Nephron (organoid): Measurements from ENCODE around the gene TMEM213.

Source experiments
- H3K27ac Mint-ChIP-seq, 3 experiments: 2 replicates each; pipeline ENCODE4 v1.8.0; 2020; ENCODE audit warnings: mixed read lengths in 3 of 3, mild to moderate bottlenecking in 2 of 3, moderate library complexity in 1 of 3
- H3K27me3 Mint-ChIP-seq: 2 replicates; pipeline ENCODE4 v1.8.0; 2021; ENCODE audit warnings: low read depth, mild to moderate bottlenecking, moderate library complexity, mixed read lengths
- H3K36me3 Mint-ChIP-seq: 2 replicates; pipeline ENCODE4 v1.8.0; 2020; ENCODE audit warnings: low read depth, mixed read lengths
- H3K4me1 Mint-ChIP-seq: 2 replicates; pipeline ENCODE4 v1.8.0; 2020; ENCODE audit warnings: mixed read lengths
- H3K4me3 Mint-ChIP-seq, 3 experiments: 2 replicates each; pipeline ENCODE4 v1.8.0; 2020; ENCODE audit warnings: mild to moderate bottlenecking in 3 of 3, mixed read lengths in 3 of 3, moderate library complexity in 2 of 3
- H3K9me3 Mint-ChIP-seq: 2 replicates; pipeline ENCODE4 v1.8.0; 2020; ENCODE audit warnings: mixed read lengths
- TF ChIP-seq, protein P1 (sequence below), 3 experiments: fragments of 200-600 bp; sonication (generic); IDR thresholded peaks; one replicate each; pipeline ENCODE4 v1.5.0; 2021; ENCODE audit warnings: antibody characterized with exemption in 3 of 3; ENCODE audit not compliant: unreplicated experiment in 3 of 3

TMEM213 gene

DNA sequence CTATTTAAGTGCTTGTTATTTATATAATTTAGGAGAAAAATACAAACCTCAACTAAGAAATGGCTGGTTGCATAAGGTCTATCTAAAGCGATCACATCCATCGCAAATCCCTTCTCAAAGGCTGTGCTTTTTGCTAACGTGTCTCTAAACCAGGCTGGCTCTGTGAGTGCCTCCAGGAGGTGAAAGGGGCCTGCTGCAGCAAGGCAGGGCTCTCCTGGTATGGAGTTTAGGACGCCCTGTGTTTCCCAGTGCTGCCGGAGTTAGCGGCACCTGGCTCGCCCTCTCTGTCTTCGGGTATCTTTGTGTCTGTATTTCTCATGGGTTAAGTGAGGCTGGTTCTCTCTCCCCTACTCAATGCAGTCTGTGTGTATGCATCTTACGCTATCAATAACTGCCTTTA, 68.6 kb downstream of the TMEM213 start:
- Mint-ChIP-seq H3K27me3 (no peaks in the 10 kb centered on the region), H3K27ac (no peak overlapping the region), H3K36me3 (peaks cover 72% of the 10 kb centered on the region), H3K4me3 (no peak overlapping the region), H3K9me3 (no peaks in the 10 kb centered on the region), H3K4me1 (no peaks in the 10 kb centered on the region)
- TF ChIP-seq, protein P1, sequence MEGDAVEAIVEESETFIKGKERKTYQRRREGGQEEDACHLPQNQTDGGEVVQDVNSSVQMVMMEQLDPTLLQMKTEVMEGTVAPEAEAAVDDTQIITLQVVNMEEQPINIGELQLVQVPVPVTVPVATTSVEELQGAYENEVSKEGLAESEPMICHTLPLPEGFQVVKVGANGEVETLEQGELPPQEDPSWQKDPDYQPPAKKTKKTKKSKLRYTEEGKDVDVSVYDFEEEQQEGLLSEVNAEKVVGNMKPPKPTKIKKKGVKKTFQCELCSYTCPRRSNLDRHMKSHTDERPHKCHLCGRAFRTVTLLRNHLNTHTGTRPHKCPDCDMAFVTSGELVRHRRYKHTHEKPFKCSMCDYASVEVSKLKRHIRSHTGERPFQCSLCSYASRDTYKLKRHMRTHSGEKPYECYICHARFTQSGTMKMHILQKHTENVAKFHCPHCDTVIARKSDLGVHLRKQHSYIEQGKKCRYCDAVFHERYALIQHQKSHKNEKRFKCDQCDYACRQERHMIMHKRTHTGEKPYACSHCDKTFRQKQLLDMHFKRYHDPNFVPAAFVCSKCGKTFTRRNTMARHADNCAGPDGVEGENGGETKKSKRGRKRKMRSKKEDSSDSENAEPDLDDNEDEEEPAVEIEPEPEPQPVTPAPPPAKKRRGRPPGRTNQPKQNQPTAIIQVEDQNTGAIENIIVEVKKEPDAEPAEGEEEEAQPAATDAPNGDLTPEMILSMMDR (IDR thresholded peaks at IDR 0.05; ENCODE audit: unreplicated experiment in 3 of 3), result no peak

DNA sequence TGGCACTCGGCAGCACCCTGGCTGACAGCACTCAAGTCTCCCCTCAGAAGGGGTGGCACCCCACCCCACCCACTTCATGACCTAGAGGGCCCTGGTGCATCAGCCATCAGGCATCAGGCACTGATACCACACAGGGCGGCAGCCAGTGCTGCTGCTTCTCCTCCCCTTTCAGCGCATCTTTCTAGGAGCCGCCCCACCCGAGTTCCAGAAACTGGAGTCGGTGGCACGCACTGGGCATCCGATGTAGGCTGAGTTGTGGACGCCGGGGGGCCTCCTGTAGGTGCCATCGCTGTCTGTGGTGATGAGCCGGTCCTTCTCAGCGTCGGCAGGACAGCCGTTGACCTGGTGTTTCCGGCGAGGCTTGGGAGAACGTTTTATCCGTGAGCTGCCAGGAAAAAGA, 70.0 kb downstream of the TMEM213 start:
- Mint-ChIP-seq H3K4me1 (no peaks in the 10 kb centered on the region), H3K4me3 (no peak overlapping the region), H3K27me3 (no peaks in the 10 kb centered on the region), H3K36me3 (peaks cover 74% of the 10 kb centered on the region), H3K9me3 (no peaks in the 10 kb centered on the region), H3K27ac (no peak overlapping the region)
- TF ChIP-seq, protein P1 (IDR thresholded peaks at IDR 0.05; ENCODE audit: unreplicated experiment in 3 of 3), result no peak

DNA sequence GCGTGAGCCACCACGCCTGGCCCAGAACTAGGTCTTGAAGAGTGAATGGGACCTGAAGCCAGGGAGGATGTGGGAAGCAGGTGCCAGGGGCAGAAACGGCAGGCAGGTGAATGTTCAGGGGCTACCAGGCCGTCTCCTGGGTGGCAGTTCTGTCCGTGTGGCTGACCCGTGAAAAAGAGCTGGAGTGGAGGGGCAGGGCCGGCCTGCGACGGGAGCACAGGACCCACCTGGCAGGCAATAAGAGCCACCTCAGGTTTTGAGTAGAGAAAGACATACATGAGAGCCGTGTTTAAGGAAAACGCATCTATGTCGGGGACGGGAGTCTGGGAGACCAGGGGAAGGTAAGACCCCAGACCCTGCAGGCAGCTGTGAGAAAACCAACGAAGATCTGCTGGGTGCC, 70.9 kb downstream of the TMEM213 start:
- peaks cover 70% of the 10 kb centered on the region for H3K36me3 Mint-ChIP-seq
- no peaks in the 10 kb centered on the region for H3K27me3 Mint-ChIP-seq
- no peaks in the 10 kb centered on the region for H3K4me1 Mint-ChIP-seq
- TF ChIP-seq, protein P1 (IDR thresholded peaks at IDR 0.05; ENCODE audit: unreplicated experiment in 3 of 3), result no peak
- H3K9me3 Mint-ChIP-seq, result no peaks in the 10 kb centered on the region
- no peak overlapping the region for H3K27ac Mint-ChIP-seq
- no peak overlapping the region for H3K4me3 Mint-ChIP-seq

GRCh38 chr7:138869353-138869752, 71.6 kb downstream of the TMEM213 start:
- H3K4me3 Mint-ChIP-seq, result no peak overlapping the region
- H3K27ac Mint-ChIP-seq, result no peak overlapping the region
- TF ChIP-seq, protein P1 (IDR thresholded peaks at IDR 0.05; ENCODE audit: unreplicated experiment in 3 of 3), result no peak
- H3K4me1 Mint-ChIP-seq, result no peaks in the 10 kb centered on the region
- no peaks in the 10 kb centered on the region for H3K9me3 Mint-ChIP-seq
- no peaks in the 10 kb centered on the region for H3K27me3 Mint-ChIP-seq
- H3K36me3 Mint-ChIP-seq, result peaks cover 67% of the 10 kb centered on the region

- Mint-ChIP-seq H3K27ac (no peak overlapping the region), H3K4me3 (no peak overlapping the region), H3K9me3 (no peaks in the 10 kb centered on the region), H3K36me3 (peaks cover 61% of the 10 kb centered on the region), H3K27me3 (no peaks in the 10 kb centered on the region), H3K4me1 (no peaks in the 10 kb centered on the region)
- TF ChIP-seq, protein P1 (IDR thresholded peaks at IDR 0.05; ENCODE audit: unreplicated experiment in 3 of 3), result no peak
Observed at GRCh38 chr7:138871065-138871813, 73.4 kb downstream of the TMEM213 start.

GRCh38 chr7:138871814-138872090, 74.0 kb downstream of the TMEM213 start:
- H3K36me3 Mint-ChIP-seq, result peaks cover 63% of the 10 kb centered on the region
- H3K4me3 Mint-ChIP-seq, result no peak overlapping the region
- no peaks in the 10 kb centered on the region for H3K27me3 Mint-ChIP-seq
- no peaks in the 10 kb centered on the region for H3K9me3 Mint-ChIP-seq
- TF ChIP-seq, protein P1 (IDR thresholded peaks at IDR 0.05; ENCODE audit: unreplicated experiment in 3 of 3), result no peak
- H3K27ac Mint-ChIP-seq, result no peak overlapping the region
- no peaks in the 10 kb centered on the region for H3K4me1 Mint-ChIP-seq
